Measurements from ENCODE around the gene DNAJC1.

GRCh38 chr10:21912625-21913024 lies 90.9 kb downstream of the DNAJC1 start:
- TF ChIP-seq, protein P1, sequence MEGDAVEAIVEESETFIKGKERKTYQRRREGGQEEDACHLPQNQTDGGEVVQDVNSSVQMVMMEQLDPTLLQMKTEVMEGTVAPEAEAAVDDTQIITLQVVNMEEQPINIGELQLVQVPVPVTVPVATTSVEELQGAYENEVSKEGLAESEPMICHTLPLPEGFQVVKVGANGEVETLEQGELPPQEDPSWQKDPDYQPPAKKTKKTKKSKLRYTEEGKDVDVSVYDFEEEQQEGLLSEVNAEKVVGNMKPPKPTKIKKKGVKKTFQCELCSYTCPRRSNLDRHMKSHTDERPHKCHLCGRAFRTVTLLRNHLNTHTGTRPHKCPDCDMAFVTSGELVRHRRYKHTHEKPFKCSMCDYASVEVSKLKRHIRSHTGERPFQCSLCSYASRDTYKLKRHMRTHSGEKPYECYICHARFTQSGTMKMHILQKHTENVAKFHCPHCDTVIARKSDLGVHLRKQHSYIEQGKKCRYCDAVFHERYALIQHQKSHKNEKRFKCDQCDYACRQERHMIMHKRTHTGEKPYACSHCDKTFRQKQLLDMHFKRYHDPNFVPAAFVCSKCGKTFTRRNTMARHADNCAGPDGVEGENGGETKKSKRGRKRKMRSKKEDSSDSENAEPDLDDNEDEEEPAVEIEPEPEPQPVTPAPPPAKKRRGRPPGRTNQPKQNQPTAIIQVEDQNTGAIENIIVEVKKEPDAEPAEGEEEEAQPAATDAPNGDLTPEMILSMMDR (IDR thresholded peaks at IDR 0.05), result no peak
- TF ChIP-seq POLR2AphosphoS5 (IDR thresholded peaks at IDR 0.05) (no peak), POLR2A (IDR thresholded peaks at IDR 0.05) (no peak)
